Skeletal muscle satellite cell (primary cell): ENCODE data around the gene HMGN1.

ENCODE experiments used
- H3K27me3 ChIP-seq: 2 replicates; pipeline ENCODE4 v1.7.0; 2013; ENCODE audit warnings: low read length; ENCODE audit not compliant: control insufficient read depth, insufficient read depth
- H3K36me3 ChIP-seq: 2 replicates; pipeline ENCODE4 v1.7.0; 2013; ENCODE audit warnings: mild to moderate bottlenecking, control low read depth, low read length; ENCODE audit not compliant: insufficient read depth
- H3K4me1 ChIP-seq: 2 replicates; pipeline ENCODE4 v1.7.0; 2013; ENCODE audit warnings: low read length; ENCODE audit not compliant: control insufficient read depth, insufficient read depth
- H3K4me2 ChIP-seq: 2 replicates; pipeline ENCODE4 v1.7.0; 2013; ENCODE audit warnings: mild to moderate bottlenecking, low read length
- H3K4me3 ChIP-seq: 2 replicates; pipeline ENCODE4 v1.7.0; 2013; ENCODE audit warnings: low read length
- H3K9ac ChIP-seq: 2 replicates; pipeline ENCODE4 v1.7.0; 2013; ENCODE audit warnings: mild to moderate bottlenecking, low read depth, low read length, moderate library complexity
- H3K9me3 ChIP-seq: replicated peaks from 2 replicates; pipeline ENCODE4 v1.7.0; 2013; ENCODE audit warnings: mild to moderate bottlenecking, control low read depth, low read length

Gene HMGN1

GRCh38 chr21:39325458-39325857 lies 23.4 kb downstream of the HMGN1 start:
- Histone ChIP-seq H3K4me3 (no peak overlapping the region), H3K4me2 (no peak overlapping the region), H3K36me3 (no peaks in the 10 kb centered on the region), H3K9ac (no peak overlapping the region), H3K4me1 (peaks cover 11% of the 10 kb centered on the region), H3K9me3 (no peaks in the 10 kb centered on the region), H3K27me3 (no peaks in the 10 kb centered on the region)

- H3K9me3 ChIP-seq, result no peaks in the 10 kb centered on the region
- peak overlapping the region; percentile 34 for H3K4me2 ChIP-seq
- H3K9ac ChIP-seq, result no peak overlapping the region
- H3K27me3 ChIP-seq, result no peaks in the 10 kb centered on the region
- H3K36me3 ChIP-seq, result no peaks in the 10 kb centered on the region
- H3K4me1 ChIP-seq, result peaks cover 11% of the 10 kb centered on the region
- no peak overlapping the region for H3K4me3 ChIP-seq
These were observed 27.5 kb downstream of the HMGN1 start for GRCh38 chr21:39321424-39321823.

- H3K9me3 ChIP-seq, result no peaks in the 10 kb centered on the region
- peaks cover 11% of the 10 kb centered on the region for H3K4me1 ChIP-seq
- no peak overlapping the region for H3K9ac ChIP-seq
- no peaks in the 10 kb centered on the region for H3K27me3 ChIP-seq
- H3K4me2 ChIP-seq, result no peak overlapping the region
- no peaks in the 10 kb centered on the region for H3K36me3 ChIP-seq
- H3K4me3 ChIP-seq, result no peak overlapping the region
These were observed 29.0 kb downstream of the HMGN1 start for GRCh38 chr21:39319814-39320332.

GRCh38 chr21:39319251-39319756 lies 29.6 kb downstream of the HMGN1 start:
- Histone ChIP-seq H3K27me3 (no peaks in the 10 kb centered on the region), H3K36me3 (no peaks in the 10 kb centered on the region), H3K4me3 (no peak overlapping the region), H3K4me2 (no peak overlapping the region), H3K9ac (no peak overlapping the region), H3K9me3 (no peaks in the 10 kb centered on the region), H3K4me1 (peaks cover 16% of the 10 kb centered on the region)

DNA sequence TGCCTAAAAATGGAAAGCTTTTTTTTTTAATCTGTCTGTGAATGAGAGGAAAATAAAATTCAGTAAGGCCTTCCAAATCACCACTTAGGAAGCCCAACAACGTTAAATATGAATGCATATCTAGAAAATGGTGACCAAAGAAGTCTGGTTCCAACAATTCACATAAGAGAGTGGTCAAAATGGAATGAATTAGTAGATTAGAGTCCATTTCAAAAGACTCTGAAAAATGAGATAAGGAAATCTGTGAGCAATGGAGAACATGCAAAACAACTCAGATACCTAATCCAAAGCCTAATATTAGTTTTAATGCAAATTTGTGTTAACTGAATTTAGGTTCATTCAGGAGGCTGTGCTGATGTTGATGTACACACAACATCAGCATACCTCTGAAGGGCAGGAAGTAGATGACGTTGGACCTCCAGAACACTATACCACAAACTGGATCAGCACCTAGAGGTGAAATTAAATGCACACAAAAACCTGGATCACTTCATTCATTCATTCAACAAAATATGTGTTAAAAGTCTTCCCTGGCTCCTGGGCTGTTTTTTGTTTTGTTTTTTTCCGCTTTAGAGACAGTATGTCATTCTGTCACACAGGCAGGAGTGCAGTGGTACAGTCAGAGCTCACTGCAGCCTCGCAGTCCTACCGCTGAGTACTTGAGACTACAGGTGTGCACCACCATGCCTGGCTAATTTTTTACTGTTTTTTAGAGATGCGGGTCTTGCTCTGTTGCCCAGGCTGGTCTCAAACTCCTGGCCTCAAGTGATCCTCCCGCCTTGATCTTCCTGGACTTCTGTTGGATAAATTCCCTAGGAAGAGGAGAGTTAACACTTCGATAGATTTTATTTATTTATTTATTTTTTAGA lies 30.6 kb downstream of the HMGN1 start:
- Histone ChIP-seq H3K4me2 (no peak overlapping the region), H3K36me3 (no peaks in the 10 kb centered on the region), H3K4me1 (peaks cover 18% of the 10 kb centered on the region), H3K9me3 (no peaks in the 10 kb centered on the region), H3K4me3 (no peak overlapping the region), H3K9ac (no peak overlapping the region), H3K27me3 (no peaks in the 10 kb centered on the region)

DNA sequence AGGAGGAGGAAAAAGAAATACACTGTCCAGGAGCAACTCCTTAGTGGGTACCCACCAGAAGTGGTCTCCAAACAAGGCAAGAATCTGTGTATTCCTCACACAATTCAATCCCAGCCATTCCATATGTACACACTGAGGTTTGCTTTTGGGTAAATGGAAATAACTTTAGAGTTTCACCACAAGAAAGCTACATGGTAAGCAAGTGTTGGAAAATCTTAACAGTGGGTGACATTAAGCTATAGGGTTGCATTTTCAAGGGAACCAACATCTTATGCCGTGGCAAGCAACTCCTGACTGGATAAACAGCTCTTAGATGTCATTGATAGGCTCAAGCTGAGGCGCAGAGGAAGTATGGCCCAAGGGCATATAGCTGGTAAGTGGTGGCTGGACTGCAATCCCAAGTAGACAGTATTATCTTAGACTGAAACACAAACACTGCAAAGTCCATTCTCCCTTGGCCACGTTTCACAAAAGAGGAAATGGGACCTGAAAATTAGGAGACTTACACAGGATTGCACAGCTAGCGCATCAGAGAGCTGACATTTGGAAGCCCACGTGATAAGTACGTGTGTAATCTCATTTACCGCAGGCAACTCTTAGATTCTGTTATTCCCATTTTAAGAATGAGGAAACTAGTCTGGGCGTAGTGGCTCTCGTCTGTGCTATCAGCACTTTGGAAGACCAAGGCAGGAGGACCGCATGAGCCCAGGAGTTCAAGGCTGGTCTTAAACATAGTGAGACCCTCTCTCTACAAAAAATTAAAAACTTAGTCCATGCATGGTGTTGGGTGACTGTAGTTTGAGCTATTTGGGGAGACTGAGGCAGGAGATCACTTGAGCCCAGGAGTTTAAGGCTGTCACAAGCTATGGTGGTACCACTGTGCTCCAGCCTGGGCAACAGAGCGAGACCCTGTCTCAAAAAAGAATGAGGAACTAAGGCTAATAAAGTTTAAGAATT lies 31.5 kb downstream of the HMGN1 start:
- Histone ChIP-seq H3K4me1 (peaks cover 17% of the 10 kb centered on the region), H3K9me3 (no peaks in the 10 kb centered on the region), H3K4me3 (no peak overlapping the region), H3K27me3 (no peaks in the 10 kb centered on the region), H3K4me2 (no peak overlapping the region), H3K36me3 (no peaks in the 10 kb centered on the region), H3K9ac (no peak overlapping the region)

DNA sequence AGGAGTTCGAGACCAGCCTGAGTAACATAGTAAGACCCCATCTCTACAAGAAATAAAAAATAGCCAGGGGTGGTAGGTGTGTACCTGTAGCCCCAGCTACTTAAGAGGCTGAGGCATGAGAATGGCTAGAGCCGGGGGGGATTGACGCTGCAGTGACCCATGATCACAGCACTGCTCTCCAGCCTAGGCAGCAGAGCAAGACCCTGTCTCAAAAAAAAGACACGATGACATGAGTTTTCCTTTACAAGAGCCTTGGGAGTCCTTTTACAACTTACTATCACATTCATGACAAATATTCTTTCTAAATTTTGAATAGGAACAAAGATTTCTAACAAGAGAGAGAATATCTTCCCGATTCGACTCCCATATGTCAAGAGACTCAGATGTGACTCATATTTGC lies 32.2 kb downstream of the HMGN1 start:
- H3K4me2 ChIP-seq, result no peak overlapping the region
- no peak overlapping the region for H3K4me3 ChIP-seq

GRCh38 chr21:39315603-39316445 lies 33.1 kb downstream of the HMGN1 start:
- Histone ChIP-seq H3K9me3 (no peaks in the 10 kb centered on the region), H3K4me2 (no peak overlapping the region), H3K9ac (no peak overlapping the region), H3K4me1 (peaks cover 12% of the 10 kb centered on the region), H3K36me3 (no peaks in the 10 kb centered on the region), H3K27me3 (no peaks in the 10 kb centered on the region), H3K4me3 (no peak overlapping the region)

More for the DNA sequence above, 32.2 kb downstream of the HMGN1 start:
- Histone ChIP-seq H3K9me3 (no peaks in the 10 kb centered on the region), H3K9ac (no peak overlapping the region), H3K4me1 (peaks cover 17% of the 10 kb centered on the region), H3K27me3 (no peaks in the 10 kb centered on the region), H3K36me3 (no peaks in the 10 kb centered on the region)

DNA sequence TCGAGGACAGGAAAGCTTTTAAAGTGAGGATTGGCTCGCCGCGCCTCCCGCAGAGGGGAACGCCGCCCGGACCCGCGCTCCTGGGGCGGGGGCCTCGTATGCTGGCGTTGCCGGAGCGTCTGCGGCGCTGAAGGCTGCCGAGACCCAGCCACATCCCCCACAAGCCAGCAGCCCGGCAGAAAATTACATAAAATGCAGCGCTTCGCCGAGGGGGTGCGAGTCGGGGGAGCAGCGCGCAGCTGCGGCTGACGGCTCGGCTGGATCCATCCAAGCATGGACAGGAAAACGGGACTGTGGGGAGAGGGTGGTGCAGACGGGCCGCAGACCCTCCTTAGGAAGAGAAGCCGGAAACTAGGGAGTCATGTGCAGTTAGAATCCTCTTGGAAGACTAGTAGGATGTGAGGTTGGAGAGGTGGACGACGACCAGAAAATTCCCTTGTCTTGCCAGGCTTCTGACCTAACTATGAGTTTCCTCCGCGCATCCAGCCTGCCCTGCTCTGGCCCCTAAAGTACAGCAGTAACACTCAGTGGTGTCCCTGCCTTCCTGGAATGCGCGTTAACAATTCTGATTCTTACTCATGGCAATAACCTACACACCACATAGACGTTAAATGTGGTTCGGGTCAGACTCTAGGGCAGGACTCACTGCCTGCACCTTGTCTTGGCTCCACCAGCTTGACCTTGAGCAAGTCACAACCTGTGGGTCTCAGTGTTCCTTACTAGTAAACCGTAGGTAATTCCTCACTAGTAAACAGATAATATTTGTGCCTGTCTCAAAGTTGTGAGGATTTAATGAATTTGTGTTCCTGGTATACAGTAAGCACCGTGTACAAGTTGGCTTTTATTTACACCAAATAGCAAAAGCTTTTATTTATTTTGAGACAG lies 34.5 kb downstream of the HMGN1 start:
- Histone ChIP-seq H3K4me3 (peak overlapping the region; percentile 90), H3K4me2 (peak overlapping the region; percentile 96), H3K9ac (peak overlapping the region; percentile 95), H3K36me3 (no peaks in the 10 kb centered on the region), H3K27me3 (no peaks in the 10 kb centered on the region), H3K4me1 (peaks cover 12% of the 10 kb centered on the region), H3K9me3 (no peaks in the 10 kb centered on the region)

GRCh38 chr21:39313571-39314142 lies 35.2 kb downstream of the HMGN1 start, which contains the start of gene BRWD1:
TSS of gene BRWD1 (minus strand) at chr21:39313632. CDS start at chr21:39313491, 141 bp downstream.
- peak within 1 kb of the TSS; percentile 96 for H3K4me2 ChIP-seq
- H3K9me3 ChIP-seq, result no peaks in the 10 kb centered on the region
- peaks cover 12% of the 10 kb centered on the region for H3K4me1 ChIP-seq
- H3K4me3 ChIP-seq, result peak within 1 kb of the TSS; percentile 90
- H3K36me3 ChIP-seq, result peaks cover under 1% of the 10 kb centered on the region
- H3K27me3 ChIP-seq, result no peaks in the 10 kb centered on the region
- H3K9ac ChIP-seq, result peak within 1 kb of the TSS; percentile 95
